NCI-H1092 (cell line): Measurements from ENCODE around the gene MRGPRF.

Experiments used
- DNase-seq: peaks from one replicate; lab custom pipeline; 2025; lab: John Stamatoyannopoulos, UW

Gene MRGPRF

DNA sequence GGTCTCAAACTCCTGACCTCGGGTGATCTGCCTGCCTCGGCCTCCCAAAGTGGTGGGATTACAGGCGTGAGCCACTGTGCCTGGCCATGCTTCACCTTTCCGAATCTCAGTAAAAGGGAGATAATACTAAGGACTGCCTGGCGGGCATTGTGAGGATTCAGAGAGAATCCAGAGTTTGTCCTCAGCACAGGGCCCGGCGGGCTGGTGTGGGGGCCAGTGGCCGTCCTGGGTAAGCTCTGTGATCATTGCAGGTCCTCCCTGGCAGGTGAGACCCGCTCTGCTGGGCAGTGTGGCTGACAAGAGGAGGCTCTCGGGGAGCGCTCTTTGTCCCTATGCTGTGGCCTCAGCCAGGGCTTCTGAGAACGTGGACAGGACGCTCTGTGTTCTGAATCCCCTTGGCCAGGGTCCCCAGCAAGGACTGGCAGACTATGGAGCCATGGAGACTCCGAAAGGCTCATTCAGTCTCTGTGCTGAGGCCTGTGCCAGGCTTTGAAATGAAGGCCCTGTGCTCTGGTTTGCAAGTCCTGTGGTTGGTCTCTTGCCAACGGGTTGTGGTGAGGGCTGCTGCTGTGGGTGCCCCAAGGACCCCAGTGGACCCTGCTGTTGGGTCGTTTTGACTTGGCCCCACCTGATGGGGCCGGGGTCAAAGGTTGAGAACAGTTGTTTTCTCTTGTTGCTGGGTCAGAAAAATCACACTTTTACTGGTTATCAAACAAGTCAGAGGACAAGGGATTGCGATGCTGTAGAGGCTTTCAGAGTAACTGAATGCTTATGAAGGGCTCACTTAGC lies 37.7 kb upstream of the MRGPRF start:
- no peak for DNase-seq

DNA sequence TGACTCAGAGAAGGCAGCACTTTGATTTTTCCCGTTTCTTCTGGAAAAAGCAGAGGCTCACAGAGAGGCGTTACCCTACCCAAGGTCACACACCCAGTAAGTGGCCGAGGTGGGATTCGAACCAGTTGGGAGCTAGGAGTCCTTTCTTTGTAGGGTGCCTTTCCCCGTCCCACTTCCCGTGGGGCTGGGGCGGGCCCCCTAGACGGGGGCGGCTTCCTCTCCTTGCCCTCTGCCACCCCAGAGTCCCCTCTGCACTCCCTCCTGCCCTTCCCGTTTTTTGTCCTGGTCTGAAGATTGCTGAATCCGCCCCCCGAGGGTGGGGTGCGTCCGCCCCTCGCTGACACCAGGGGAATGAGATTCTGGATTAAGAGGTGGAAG lies 36.4 kb upstream of the MRGPRF start:
- no peak for DNase-seq

DNA sequence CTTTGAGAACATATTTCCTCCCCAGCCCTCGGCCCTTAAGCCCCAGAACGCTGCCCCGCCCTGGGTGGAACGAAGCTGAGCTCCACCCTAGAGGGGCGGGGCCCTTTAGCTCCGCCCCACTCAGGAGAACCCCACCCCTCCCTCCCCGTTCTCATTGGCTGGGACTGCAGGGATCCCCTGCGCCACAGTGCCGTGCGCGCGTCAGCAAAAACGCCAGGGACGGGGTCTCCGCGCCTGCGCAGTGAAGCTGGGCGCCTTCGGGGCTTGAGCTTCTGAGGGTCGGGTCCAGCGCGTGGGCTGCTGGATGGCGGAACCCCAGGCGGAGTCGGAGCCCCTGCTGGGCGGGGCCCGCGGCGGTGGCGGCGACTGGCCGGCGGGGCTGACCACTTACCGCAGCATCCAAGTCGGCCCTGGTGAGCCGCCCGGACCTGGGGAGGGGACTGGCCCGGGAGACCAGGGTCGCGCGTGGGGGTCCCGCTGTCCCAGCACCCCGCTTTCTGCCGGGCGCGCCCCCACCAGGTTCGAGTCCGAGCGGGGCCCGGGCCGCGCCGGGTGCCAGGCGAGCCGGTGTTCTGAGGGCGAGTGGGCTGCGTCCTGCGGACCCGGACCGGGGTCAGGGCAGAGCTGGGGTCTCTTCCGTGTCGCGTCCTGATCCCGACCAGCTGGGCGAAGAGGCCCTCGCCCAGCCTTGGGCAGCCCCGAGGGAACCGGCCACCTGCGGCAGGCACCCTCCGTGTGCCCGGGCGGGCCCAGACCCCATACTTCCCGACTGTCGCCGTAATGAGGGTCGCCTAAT lies 35.8 kb upstream of the MRGPRF start, which contains the start of gene TPCN2:
Gene TPCN2, plus strand, starts transcription at position 239 of the 796 bp plus-strand sequence. Its CDS starts 66 bp downstream, at position 305.
- DNase-seq, result peak; percentile 98

DNA sequence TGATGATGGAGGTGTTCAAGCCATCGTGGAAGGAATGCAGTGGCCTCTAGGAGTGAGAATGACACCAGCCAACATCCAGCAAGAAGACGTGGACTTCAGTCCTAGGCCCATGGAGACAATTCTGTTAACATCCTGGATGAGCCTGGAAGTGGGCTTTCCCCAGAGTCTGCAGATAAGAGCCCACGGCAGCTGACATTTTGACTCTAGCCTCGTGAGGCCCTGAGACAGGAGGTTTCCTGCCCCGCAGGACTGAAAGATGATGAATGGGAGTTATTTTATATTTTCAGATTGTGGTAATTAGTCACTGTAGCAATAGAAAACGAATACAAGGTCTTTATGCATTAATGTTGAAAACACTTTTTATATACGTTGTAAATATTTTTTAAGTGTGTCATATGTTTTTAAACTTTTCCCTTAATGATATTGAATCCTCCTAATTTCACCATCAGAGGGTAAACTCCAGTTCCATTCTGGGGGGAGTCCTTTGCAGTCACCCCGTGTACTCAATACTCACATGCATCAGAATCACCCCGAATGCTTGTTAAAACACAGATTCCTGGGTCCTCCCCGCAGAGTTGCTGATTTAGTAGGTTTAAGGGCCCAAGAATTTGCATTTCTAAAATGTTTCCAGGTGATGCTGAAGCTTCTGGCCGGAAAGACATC lies 35.1 kb upstream of the MRGPRF start:
- no peak for DNase-seq

DNA sequence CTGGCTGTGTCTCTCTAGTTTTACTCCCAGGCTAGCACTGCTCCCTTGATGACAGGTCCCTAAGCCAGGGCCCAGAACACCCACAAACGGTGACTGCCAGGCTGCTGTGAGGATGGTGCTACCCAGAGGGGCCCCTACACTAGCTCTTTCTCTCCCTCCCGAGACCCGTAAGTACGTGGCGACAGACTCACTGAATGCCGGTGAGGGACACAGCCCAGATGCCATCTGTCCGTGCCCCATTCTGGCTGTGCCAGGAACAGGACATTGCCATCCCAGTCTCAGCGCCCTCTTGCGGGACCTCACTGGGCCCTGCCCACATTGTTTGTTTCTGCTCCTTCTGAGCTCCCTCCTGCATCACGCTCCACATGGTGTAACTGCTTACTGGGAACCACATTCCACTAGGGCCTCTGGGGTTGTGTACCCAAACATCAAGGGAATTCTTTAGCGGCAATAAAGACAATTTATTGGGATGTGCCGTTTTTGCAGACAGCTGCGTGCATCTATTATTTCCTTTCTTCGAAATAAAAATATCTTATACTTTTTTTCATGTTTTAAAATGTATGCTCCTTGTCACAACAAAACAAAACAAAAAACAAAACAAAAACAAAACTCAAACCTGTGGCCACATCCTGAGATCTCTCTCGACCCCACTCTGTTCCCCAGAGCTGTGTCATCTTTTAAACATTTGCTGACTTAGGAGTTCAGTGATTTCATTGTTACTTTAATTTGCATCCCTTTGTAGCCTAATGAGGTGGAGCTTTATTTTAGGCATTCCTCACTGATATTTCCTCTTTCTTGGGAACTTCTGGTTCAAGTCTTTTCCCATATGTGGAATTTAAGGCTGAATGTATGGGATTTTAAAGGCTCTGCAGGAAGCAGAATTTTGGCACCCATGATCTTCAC lies 31.3 kb upstream of the MRGPRF start:
- no peak for DNase-seq

DNA sequence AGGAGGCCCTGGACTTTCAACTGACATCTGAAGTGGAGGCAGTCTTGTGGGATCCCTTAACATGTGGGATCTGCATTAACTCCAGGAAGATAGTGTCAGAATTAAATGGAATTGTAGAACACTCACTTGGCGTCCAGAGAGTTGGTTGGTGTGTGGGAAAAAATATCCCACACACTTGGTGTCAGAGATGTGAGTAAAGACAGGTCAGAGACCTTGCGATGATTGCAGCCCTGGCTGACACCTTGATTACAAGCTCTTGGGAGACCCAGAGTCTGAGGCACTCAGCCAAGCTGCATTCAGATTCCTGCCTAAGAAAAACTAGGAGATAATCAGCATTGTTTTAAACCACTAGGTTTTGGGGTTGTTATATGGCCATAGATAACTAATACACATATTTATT lies 28.5 kb upstream of the MRGPRF start:
- DNase-seq, result no peak

DNA sequence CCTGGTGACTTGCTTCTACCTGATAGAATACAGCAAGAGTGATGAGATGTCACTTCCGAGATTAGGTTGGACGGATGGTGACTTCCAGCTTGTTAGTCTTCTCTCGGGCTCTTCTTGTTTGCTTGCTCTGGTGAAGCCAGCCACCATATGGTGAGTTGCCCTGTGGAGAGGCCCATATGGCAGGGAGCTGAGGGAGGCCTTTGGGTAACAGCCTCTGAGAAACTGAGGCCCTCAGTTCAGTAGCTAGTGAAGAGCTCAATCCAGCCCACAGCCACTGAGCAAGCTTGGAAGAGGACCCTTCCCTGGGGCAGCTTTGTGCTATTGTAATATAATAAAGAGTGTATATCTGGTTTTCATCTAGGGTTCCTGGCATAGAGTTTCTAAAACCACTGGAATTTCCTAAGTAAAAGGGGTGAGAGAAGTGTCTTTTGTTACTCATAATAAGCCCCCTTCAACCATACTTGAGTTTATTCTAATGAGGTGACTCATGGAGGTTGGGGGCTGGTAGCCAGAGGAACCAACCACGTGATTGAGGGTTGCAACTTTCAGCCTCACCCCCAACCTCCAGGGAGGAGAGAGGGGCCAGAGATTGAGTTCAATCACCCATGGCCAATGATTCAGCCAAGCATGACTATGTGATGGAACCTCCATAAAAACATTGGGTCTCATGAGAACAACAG lies 27.7 kb upstream of the MRGPRF start:
- no peak for DNase-seq

DNA sequence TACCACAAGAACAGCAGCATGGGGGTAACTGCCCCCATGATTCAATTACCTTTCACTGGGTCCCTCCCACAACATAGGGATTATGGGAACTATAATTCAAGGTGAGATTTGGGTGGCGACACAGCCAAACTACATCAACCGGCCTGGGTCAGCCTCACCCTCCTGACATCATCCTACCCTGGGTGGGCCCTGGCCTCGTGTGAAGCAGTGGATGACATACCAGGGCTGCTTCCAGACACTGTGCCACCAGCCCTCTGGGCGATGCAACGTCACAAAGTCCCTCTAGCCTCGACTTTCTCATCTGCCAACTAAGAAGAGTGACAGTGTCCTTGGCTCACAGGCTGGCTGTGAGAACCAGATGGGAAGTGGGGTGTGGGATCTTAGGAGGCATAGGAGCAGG lies 27.0 kb upstream of the MRGPRF start:
- no peak for DNase-seq

DNA sequence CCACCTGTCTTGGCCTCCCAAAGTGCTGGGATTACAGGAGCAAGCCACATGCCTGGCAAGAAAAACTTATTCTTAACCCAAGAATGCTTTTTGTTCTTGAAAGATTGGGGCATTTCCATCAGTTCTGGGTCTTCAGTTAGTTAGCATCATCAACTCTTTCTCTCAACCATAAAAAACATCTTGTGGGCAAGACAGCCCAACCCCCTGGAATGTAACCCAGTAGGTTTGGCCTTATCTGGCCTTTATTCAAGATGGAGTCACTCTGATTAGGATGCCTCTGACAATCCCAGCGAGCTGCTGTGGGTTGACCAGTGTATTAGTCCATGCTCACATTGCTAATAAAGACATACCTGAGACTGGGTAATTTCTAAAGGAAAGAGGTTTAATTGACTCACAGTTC lies 26.5 kb upstream of the MRGPRF start:
- no peak for DNase-seq

DNA sequence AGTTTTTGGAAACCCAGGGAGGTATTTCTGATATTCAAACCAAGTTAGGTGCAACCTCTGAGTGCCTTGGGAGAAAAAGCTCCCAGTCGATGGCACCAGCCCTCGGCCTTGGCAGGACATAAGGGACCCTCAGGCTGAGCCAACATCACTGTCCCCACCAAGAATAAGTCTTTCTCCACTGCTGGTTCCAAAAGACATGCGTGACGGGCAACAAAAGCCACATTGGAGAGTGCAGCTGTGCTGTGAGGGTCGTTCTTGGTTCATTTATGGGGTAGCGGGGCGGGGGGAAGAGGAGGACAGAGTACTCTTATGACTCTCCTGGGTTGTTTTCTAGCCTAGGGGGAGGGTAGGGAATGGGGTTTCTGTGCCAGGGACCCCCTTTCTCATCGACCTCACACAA lies 24.5 kb upstream of the MRGPRF start:
- no peak for DNase-seq

DNA sequence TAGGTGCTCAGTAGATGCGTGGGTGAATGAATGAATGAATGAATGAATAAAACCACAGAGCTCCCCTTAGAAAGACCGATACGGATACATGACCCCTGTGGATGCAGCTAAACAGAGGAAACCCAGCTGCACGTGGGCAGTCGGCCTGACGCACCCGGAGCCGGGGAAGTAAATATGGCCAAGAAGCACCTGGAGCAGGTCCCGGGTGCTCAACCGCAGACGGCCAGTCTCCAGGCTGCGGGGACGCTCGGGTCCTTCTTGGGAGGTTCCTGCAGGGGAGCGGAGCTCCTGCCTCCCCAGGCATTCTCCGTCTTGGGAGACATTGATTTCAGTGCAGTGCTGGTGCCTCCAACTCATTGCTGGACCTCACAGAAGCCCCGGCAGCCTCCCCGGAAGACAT lies 24.0 kb upstream of the MRGPRF start:
- DNase-seq, result no peak

DNA sequence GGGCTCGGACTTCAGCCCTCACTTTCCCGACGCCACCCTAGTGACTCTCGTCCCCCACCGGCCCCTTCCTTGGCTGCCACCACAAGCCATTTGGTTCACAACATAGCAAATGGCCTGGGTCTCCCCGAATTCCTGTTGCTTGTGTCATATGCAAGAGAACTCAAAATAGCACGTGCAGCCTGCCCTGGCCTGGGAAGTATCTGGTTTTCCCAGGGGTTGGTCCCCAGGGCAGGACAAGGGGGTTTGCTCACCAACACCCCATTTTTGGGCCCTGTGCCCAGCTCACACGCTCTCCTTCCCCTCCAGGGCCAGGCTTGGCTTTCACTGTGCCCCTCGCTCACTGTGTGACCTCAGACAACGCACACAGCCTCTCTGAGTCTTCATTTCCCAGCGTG lies 22.9 kb upstream of the MRGPRF start:
- DNase-seq, result no peak

DNA sequence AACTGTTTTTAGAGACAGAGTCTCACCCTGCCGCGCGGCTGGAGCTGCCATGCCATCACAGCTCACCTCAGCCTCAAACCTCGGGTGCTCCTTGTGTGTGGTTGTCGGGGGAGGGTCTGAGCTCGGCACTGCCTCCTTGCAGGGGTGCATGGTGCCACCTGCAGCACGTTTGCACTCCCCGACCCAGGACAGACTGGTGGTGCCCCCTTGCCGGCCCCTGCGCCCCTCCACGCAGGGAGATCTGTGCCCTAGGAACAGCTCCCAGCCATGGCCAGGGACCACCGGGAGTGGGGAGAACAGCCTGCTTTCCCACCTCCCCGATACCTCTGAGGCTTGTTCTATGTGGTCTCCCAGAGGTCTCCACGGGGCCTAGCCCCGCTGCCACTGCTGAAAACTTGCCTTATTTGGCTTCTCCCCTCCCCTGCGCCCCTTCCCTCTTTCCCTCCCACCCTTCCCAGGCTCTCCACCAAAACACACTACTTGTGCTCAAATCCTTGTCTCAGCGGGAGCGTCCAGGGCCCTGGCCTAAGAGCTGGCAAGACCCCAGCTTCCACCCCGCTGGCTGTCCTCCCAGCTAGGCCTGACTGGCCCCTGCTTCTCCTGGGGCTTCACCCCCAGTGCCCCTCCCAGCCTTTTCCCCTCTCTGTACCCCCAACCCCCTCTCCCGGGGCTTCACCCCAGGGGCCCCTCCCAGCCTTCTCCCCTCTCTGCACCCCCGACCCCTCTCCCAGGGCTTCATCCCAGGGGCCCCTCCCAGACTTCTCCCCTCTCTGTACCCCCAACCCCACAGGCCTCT lies 22.3 kb upstream of the MRGPRF start:
- no peak for DNase-seq

DNA sequence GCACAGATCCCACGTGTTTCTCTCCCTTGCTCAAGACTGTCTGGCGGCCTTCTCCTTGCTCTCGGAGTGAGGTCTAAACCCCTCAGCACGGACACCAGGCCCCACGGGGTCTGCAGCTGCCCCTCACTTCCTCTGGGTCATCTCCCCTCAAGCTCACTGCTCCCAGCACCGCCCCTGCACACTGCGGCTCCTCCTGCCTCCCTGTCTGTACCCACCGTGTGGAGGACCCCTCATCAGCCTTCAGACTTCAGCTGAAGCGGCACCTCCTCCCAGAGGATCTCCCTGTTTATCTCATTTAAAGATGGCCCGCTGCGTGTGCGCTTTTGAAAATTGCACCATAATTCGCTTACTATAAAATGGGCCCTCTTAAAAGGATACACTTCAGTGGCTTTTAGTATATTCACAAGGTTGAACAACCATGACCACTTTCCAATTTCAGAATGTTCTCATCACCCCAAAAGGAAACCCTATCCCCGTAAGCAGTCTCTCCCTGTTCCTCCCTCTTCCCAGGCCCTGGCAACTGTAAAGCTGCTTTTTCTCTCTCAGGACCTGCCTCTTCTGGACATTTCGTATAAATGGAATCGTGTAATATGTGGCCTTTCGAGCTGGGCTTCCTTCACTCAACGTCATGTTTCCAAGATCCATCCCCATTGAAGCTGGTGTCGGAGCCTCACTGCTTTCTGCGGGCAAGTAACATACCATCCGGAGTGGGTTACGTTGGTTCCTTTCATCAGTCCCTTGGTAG lies 21.2 kb upstream of the MRGPRF start:
- DNase-seq, result no peak

DNA sequence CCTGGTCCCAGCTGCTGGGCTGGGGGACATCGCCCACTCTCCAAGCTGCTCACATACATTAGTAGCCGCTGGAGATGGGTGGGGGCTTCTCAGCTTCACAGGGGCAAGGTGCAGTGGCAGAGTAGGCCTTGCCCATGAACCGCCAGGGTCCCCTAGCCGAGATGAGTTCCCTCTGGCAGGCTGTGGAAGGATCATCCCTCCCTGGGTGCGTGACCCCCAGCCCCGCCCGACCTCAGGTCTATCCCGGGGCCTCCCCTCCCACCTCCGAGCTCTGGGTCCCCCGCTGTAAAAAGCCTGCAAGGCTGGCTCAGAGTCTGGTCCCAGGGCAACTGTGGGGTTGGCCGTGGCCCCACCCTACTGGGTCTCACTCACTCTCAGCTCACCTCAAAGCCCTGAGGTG lies 20.4 kb upstream of the MRGPRF start:
- DNase-seq, result no peak

DNA sequence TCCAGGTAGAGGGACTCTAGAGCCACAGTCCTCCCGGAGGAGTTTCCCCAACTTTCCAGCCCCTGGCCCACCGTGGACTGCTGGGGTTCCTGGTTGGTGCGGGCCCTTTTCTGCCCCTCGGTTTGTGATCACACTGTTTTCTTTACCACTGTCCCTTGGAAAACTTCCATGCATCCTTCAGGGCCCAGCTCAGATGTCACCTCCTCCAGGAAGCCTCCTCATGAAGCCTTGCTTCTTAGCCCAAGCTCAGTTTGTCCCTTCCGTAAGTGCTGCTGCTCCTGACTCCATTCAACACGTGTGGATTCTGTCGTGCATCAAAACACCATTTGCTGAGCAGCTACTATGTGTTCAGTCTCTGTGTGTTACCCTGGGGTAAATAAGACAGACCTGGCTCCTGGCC lies 19.8 kb upstream of the MRGPRF start:
- DNase-seq, result no peak

DNA sequence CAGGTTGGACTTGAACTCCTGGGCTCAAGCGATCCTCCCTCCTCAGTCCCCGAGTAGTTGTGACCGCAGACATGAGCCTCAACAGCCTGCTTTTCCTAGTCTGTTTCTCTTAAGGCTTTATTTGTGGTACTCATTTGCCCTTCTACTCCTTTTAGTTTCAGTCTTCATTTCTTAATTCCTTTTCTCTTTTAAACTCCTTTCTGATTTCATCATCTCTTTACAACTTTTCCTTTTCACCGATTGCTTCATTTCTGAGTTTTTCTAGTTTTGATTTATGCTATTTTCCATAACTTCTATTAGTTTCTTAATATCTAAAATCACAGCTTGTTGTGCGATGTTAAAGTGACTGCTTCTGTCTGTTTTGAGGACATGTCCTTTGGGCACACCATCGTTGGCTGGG lies 17.3 kb upstream of the MRGPRF start:
- no peak for DNase-seq

DNA sequence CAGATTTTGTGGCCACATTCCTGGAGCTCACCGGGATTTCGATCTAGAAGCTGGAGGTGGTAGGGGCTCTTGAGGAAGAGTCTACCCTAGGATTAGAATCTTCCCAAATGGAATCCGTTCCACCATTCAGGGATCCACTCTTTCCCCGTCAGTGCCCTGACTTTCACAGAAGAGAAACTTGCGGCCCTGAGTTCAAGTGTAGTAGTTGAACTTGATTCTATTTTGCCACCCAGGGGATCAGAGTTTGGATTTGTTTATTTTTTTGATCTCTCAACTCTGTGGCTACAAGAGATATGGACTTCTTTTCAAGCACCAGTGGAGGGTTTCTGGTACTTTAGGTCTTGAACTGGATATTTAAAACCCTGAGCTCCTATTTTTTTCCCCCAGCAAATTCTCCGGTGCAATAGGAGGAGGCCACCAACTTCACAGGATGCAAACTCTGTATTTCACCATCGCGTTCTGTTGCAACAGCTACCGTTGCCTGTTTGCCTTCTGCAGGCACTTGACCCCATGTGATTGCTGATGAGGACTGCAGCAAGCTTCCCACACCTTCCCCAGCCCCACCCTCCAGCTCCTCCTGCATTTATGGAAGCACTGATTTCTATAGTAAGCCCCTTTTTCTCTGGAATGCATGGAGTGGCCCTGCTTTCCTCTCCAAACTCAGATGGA lies 14.8 kb upstream of the MRGPRF start:
- DNase-seq, result no peak

DNA sequence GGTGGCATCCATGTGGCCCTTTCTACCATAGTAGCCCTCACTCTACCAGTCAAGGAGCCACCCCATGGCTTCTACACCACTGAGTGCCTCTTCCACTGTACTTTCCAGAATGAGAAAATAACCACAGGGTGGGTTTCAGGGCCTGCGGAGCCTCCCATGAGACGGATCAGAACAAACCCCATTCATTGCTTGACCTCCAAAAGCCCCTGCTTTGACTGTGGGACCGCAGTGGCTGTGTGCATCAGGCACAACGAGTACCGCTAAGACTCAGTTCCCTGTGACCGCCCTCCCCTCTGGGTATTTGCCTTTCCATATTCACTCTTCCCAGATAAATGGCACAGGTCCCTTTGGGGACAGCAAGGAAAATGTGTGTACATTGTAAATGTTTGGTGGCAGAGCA lies 11.5 kb upstream of the MRGPRF start:
- no peak for DNase-seq
